Endothelial cell of umbilical vein (primary cell): ENCODE data around the gene F5. TPM values are rescaled to one million over a fixed set of nuclear protein-coding genes. Genes with fewer than 3 reads are reported as not detected.

ENCODE experiments used
- BruUV-seq: library from RNA; stranded (reverse); fragments of 400-500 nt; replicated peaks from 2 replicates; lab custom pipeline; 2021; lab: Mats Ljungman, UMichigan
- CTCF ChIA-PET: fragments of 300-600, 350-600 bp; sonication (Branson Sonifier 250); formaldehyde crosslinking; loops from one replicate; lab custom pipeline; 2021; ENCODE audit warnings: antibody characterized with exemption, inconsistent platforms; lab: Charles Lee
- POLR2A ChIA-PET: fragments of 300-600, 350-600 bp; sonication (Branson Sonifier 250); formaldehyde crosslinking; loops from one replicate; lab custom pipeline; 2021; ENCODE audit warnings: antibody characterized with exemption, inconsistent platforms; lab: Charles Lee
- DNase-seq: peaks from one replicate; pipeline ENCODE4 v3.0.0-alpha.2; 2011; ENCODE audit warnings: low read depth, low spot score
- FAIRE-seq: peaks from 2 replicates; lab custom pipeline; 2011; peaks lifted over from hg19 to GRCh38; lab: Jason Lieb, UNC
- H2AFZ ChIP-seq: 2 replicates; pipeline ENCODE4 v1.6.0; 2012; ENCODE audit warnings: low read depth, low read length, control low read depth, inconsistent platforms
- H3K27ac ChIP-seq: 2 replicates; pipeline ENCODE4 v1.5.1; 2011; ENCODE audit warnings: low read depth, mild to moderate bottlenecking, control low read depth, low read length, moderate library complexity; ENCODE audit not compliant: insufficient read depth
- H3K27me3 ChIP-seq, 2 experiments: 2 replicates each; pipeline versions ENCODE4 v1.6.0 to v1.6.1; 2011; ENCODE audit warnings: low read length in 2 of 2, mixed read lengths in 1 of 2; ENCODE audit not compliant: control insufficient read depth in 2 of 2, insufficient read depth in 2 of 2
- H3K36me3 ChIP-seq, 2 experiments: 2 replicates in 1 of 2; 3 replicates in 1 of 2; pipeline ENCODE4 v1.5.1; 2011; ENCODE audit warnings: low read length in 2 of 2, mild to moderate bottlenecking in 1 of 2, moderate library complexity in 1 of 2; ENCODE audit not compliant: control insufficient read depth in 2 of 2, insufficient read depth in 2 of 2; ENCODE audit errors: extremely low read depth in 1 of 2
- H3K4me1 ChIP-seq: 3 replicates; pipeline ENCODE4 v1.5.1; 2011; ENCODE audit warnings: mild to moderate bottlenecking, low read length; ENCODE audit not compliant: control insufficient read depth, insufficient read depth; ENCODE audit errors: extremely low read depth
- H3K4me2 ChIP-seq: 2 replicates; pipeline ENCODE4 v1.6.1; 2011; ENCODE audit warnings: low read length, control low read depth, mixed read lengths; ENCODE audit not compliant: insufficient read depth
- H3K4me3 ChIP-seq, 3 experiments: fragments of 200-600 bp in 1 of 3; sonication (generic), shearing (Covaris generic) in 1 of 3; replicated peaks in 1 of 3; 2 replicates each; pipeline ENCODE4 v1.5.1; 2011 to 2016; ENCODE audit warnings: control low read depth in 3 of 3, low read length in 3 of 3, mild to moderate bottlenecking in 2 of 3, inconsistent platforms in 1 of 3, low read depth in 1 of 3, moderate library complexity in 1 of 3; ENCODE audit not compliant: insufficient read depth in 1 of 3
- H3K79me2 ChIP-seq: 2 replicates; pipeline ENCODE4 v1.6.0; 2012; ENCODE audit warnings: low read length, inconsistent platforms; ENCODE audit not compliant: control insufficient read depth, insufficient read depth
- H3K9ac ChIP-seq: replicated peaks from 2 replicates; pipeline ENCODE3; 2011; ENCODE audit warnings: low read length, control low read depth; ENCODE audit not compliant: insufficient read depth; ENCODE audit errors: extremely low read depth
- H3K9me1 ChIP-seq: replicated peaks from 3 replicates; pipeline ENCODE4 v1.6.0; 2011; ENCODE audit warnings: mild to moderate bottlenecking, low read length; ENCODE audit not compliant: control insufficient read depth, insufficient read depth; ENCODE audit errors: extremely low read depth
- H3K9me3 ChIP-seq: replicated peaks from 2 replicates; pipeline ENCODE4 v1.5.1; 2012; ENCODE audit warnings: low read length, inconsistent platforms; ENCODE audit not compliant: control insufficient read depth, insufficient read depth
- H4K20me1 ChIP-seq: replicated peaks from 2 replicates; pipeline ENCODE3; 2011; ENCODE audit warnings: mild to moderate bottlenecking, low read length; ENCODE audit not compliant: control insufficient read depth, insufficient read depth; ENCODE audit errors: extremely low read depth
- EZH2 ChIP-seq: IDR thresholded peaks from 2 replicates; pipeline ENCODE4 v1.6.1; 2012; ENCODE audit warnings: borderline replicate concordance, low read depth, mild to moderate bottlenecking, moderate library complexity, low read length, inconsistent platforms; ENCODE audit not compliant: severe bottlenecking
- FOS ChIP-seq: IDR thresholded peaks from 2 replicates; pipeline ENCODE4 v1.6.1; 2011; ENCODE audit warnings: mild to moderate bottlenecking, low read length, moderate library complexity, borderline replicate concordance; ENCODE audit not compliant: insufficient read depth
- GATA2 ChIP-seq: IDR thresholded peaks from 2 replicates; pipeline ENCODE4 v1.7.0; 2011; ENCODE audit warnings: low read depth, mild to moderate bottlenecking, moderate library complexity, mixed read lengths, low read length; ENCODE audit not compliant: insufficient read length, insufficient read depth
- JUN ChIP-seq: IDR thresholded peaks from 2 replicates; pipeline ENCODE4 v1.6.1; 2011; ENCODE audit warnings: borderline replicate concordance, low read depth; ENCODE audit not compliant: insufficient read length, insufficient read depth
- MYC ChIP-seq: IDR thresholded peaks from one replicate; pipeline ENCODE4 v1.6.1; 2011; ENCODE audit warnings: mild to moderate bottlenecking, low read depth, low read length
- POLR2A ChIP-seq: IDR thresholded peaks from 2 replicates; pipeline ENCODE4 v1.6.1; 2012; ENCODE audit warnings: low read depth, mild to moderate bottlenecking, control low read depth, low read length
- POLR2AphosphoS5 ChIP-seq: IDR thresholded peaks from 2 replicates; pipeline ENCODE4 v1.6.1; 2012; ENCODE audit warnings: low read depth, mild to moderate bottlenecking, control low read depth, low read length, moderate library complexity; ENCODE audit not compliant: insufficient read depth
- dilution Hi-C: fragments of 300-500 bp; cut with MboI; formaldehyde crosslinking; loops from one replicate; pipeline ENCODE4 v1.15.0; 2019; ENCODE audit warnings: low sequenced_read_pairs; ENCODE audit not compliant: extremely low pct_ligation_motif_present
- intact Hi-C: fragments of 100-400 bp; cut with micrococcal nuclease; formaldehyde crosslinking; loops from one replicate; pipeline ENCODE4 v1.10.0; 2022
- polyA plus RNA-seq, 4 experiments: library from polyadenylated mRNA; depleted of rRNA in 3 of 4; stranded (reverse) in 3 of 4; unstranded in 1 of 4; fragments of >200 nt; gene quantifications; 2 replicates each; pipeline versions ENCODE4 v1.2.1 to v1.2.3, GENCODE V29; 2011 to 2012; ENCODE audit warnings: missing spikeins in 1 of 4
- total RNA-seq: library from RNA; stranded (reverse); gene quantifications from 2 replicates; pipeline ENCODE4 v1.2.3, GENCODE V29; 2021
- TF ChIP-seq, protein P1 (sequence below): IDR thresholded peaks from 2 replicates; pipeline ENCODE4 v1.6.1; 2011; ENCODE audit not compliant: insufficient read depth, insufficient read length
- TF ChIP-seq, protein P2 (sequence below), 2 donors: IDR thresholded peaks; 1 replicate in 1 of 2; 2 replicates in 1 of 2; pipeline ENCODE4 v1.5.1; 2011; ENCODE audit warnings: low read length in 2 of 2, mild to moderate bottlenecking in 2 of 2, moderate library complexity in 2 of 2, control low read depth in 1 of 2, inconsistent platforms in 1 of 2, low read depth in 1 of 2; ENCODE audit not compliant: insufficient read depth in 1 of 2; ENCODE audit errors: extremely low read depth in 1 of 2

The F5 gene
- total and polyA plus RNA-seq, 2 donors (not counting 3 experiments of a cell fraction or from before 2014, with no cell fraction given), result not detected

GRCh38 chr1:169508432-169509338 is 77.6 kb downstream of the F5 start:
- H3K4me3 ChIP-seq, result no peak overlapping the region
- no peaks in the 10 kb centered on the region for H3K36me3 ChIP-seq
- H2AFZ ChIP-seq, result peak overlapping the region; percentile 18
- FAIRE-seq (no peak), DNase-seq (peak; percentile 52)
- ChIA-PET POLR2A (no interaction called here), CTCF (interaction anchor here (1.1 to 3.3 kb wide), 8 partner anchors 10 to 905 kb away, joined by 3 to 13 read pairs (median 6); partner anchors contain the start of gene SLC19A2)
- no peak overlapping the region for H3K27ac ChIP-seq
- H3K79me2 ChIP-seq, result no peaks in the 10 kb centered on the region
- no peaks in the 10 kb centered on the region for H3K9me3 ChIP-seq
- H3K4me1 ChIP-seq, result peaks cover 35% of the 10 kb centered on the region
- H3K9ac ChIP-seq, result no peak overlapping the region
- no peaks in the 10 kb centered on the region for H4K20me1 ChIP-seq
- peak overlapping the region; percentile 86 for H3K4me2 ChIP-seq
- no peak for TF ChIP-seq JUN
- TF ChIP-seq POLR2A, result no peak
- no peak for TF ChIP-seq POLR2AphosphoS5
- TF ChIP-seq, protein P1, sequence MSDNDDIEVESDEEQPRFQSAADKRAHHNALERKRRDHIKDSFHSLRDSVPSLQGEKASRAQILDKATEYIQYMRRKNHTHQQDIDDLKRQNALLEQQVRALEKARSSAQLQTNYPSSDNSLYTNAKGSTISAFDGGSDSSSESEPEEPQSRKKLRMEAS, result no peak
- TF ChIP-seq, protein P2, sequence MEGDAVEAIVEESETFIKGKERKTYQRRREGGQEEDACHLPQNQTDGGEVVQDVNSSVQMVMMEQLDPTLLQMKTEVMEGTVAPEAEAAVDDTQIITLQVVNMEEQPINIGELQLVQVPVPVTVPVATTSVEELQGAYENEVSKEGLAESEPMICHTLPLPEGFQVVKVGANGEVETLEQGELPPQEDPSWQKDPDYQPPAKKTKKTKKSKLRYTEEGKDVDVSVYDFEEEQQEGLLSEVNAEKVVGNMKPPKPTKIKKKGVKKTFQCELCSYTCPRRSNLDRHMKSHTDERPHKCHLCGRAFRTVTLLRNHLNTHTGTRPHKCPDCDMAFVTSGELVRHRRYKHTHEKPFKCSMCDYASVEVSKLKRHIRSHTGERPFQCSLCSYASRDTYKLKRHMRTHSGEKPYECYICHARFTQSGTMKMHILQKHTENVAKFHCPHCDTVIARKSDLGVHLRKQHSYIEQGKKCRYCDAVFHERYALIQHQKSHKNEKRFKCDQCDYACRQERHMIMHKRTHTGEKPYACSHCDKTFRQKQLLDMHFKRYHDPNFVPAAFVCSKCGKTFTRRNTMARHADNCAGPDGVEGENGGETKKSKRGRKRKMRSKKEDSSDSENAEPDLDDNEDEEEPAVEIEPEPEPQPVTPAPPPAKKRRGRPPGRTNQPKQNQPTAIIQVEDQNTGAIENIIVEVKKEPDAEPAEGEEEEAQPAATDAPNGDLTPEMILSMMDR (IDR thresholded peaks at IDR 0.05; ENCODE audit: extremely low read depth in 1 of 2, insufficient read depth in 1 of 2, low read depth in 1 of 2, low read length in 2 of 2), result no peak
- no peak for TF ChIP-seq EZH2
- TF ChIP-seq MYC, result no peak
- no peak for TF ChIP-seq FOS
- no peak for TF ChIP-seq GATA2
- intact Hi-C loops (loop anchor here (1.0 kb wide), 1 partner anchor 22 kb away; no protein-coding TSS in a partner anchor), dilution Hi-C loops (no loop called here)
- no peaks in the 10 kb centered on the region for H3K27me3 ChIP-seq
- no peaks in the 10 kb centered on the region for H3K9me1 ChIP-seq
- BruUV-seq, result no TSS peak
